NCI-H128 (cell line): ENCODE measurements around the gene TEDDM1.
"Not testable (repeated sequence)": the region's sequence is repeated elsewhere in the genome, so short reads cannot be mapped to it uniquely, and the experiment has no call there.

Experiments
- DNase-seq: peaks from one replicate; lab custom pipeline; 2025; ENCODE audit not compliant: unreplicated experiment; lab: John Stamatoyannopoulos, UW

The TEDDM1 gene

GRCh38 chr1:182400567-182400966 is at the start of gene TEDDM1:
TSS of gene TEDDM1 (minus strand) at chr1:182400667. CDS start at chr1:182400485, 182 bp downstream.
- DNase-seq = no peak

- DNase-seq = no peak
Observed at GRCh38 chr1:182450087-182450486, 49.6 kb upstream of the TEDDM1 start, which contains the start of gene RGSL1. TSS of gene RGSL1 (plus strand) at chr1:182450146. CDS start at chr1:182450166, 20 bp downstream.

- DNase-seq = no peak
Observed at GRCh38 chr1:182447660-182448059, 47.2 kb upstream of the TEDDM1 start.

- not testable (repeated sequence) for DNase-seq
Observed at GRCh38 chr1:182447124-182447523, 46.7 kb upstream of the TEDDM1 start.

- peak; percentile 38 for DNase-seq
Observed at GRCh38 chr1:182446033-182446669, 45.7 kb upstream of the TEDDM1 start.

GRCh38 chr1:182444497-182444896 is 44.0 kb upstream of the TEDDM1 start:
- no peak for DNase-seq

GRCh38 chr1:182442333-182442732 is 41.9 kb upstream of the TEDDM1 start:
- DNase-seq = no peak

GRCh38 chr1:182441719-182442118 is 41.3 kb upstream of the TEDDM1 start:
- no peak for DNase-seq

GRCh38 chr1:182438326-182438725 is 37.9 kb upstream of the TEDDM1 start:
- no peak for DNase-seq

GRCh38 chr1:182433580-182433979 is 33.1 kb upstream of the TEDDM1 start:
- DNase-seq = no peak

GRCh38 chr1:182431278-182431677 is 30.8 kb upstream of the TEDDM1 start:
- no peak for DNase-seq

GRCh38 chr1:182430263-182431068 is 30.0 kb upstream of the TEDDM1 start:
- no peak for DNase-seq

- DNase-seq = no peak
Observed at GRCh38 chr1:182428043-182428442, 27.6 kb upstream of the TEDDM1 start.

GRCh38 chr1:182426442-182427430 is 26.3 kb upstream of the TEDDM1 start:
- DNase-seq = no peak

GRCh38 chr1:182415789-182416188 is 15.3 kb upstream of the TEDDM1 start:
- DNase-seq = no peak

GRCh38 chr1:182413969-182414368 is 13.5 kb upstream of the TEDDM1 start:
- no peak for DNase-seq

GRCh38 chr1:182413486-182413885 is 13.0 kb upstream of the TEDDM1 start:
- no peak for DNase-seq

GRCh38 chr1:182410620-182411273 is 10.3 kb upstream of the TEDDM1 start:
- DNase-seq = no peak

- no peak for DNase-seq
Observed at GRCh38 chr1:182410138-182410537, 9.7 kb upstream of the TEDDM1 start.

GRCh38 chr1:182408435-182409075 is 8.1 kb upstream of the TEDDM1 start:
- DNase-seq = no peak
